Neural crest cell (in vitro differentiated cells): ENCODE measurements around the gene ITGB8. TPM values are rescaled to one million over a fixed set of nuclear protein-coding genes. Genes with fewer than 3 reads are reported as not detected.

Source experiments
- DNase-seq: peaks from one replicate; pipeline ENCODE4 v3.0.0; 2021; ENCODE audit warnings: low read depth, mixed read lengths, low spot score
- H3K27ac Mint-ChIP-seq: one replicate; pipeline ENCODE4 v1.8.0; 2021; ENCODE audit warnings: mild to moderate bottlenecking, mixed read lengths; ENCODE audit not compliant: unreplicated experiment
- H3K27me3 Mint-ChIP-seq: 2 replicates; pipeline ENCODE4 v1.8.0; 2021; ENCODE audit warnings: low read depth, mild to moderate bottlenecking, mixed read lengths
- H3K36me3 Mint-ChIP-seq: 2 replicates; pipeline ENCODE4 v1.8.0; 2021; ENCODE audit warnings: low read depth, mild to moderate bottlenecking, mixed read lengths
- H3K4me1 Mint-ChIP-seq: 2 replicates; pipeline ENCODE4 v1.8.0; 2021; ENCODE audit warnings: mixed read lengths
- H3K4me3 Mint-ChIP-seq: one replicate; pipeline ENCODE4 v1.8.0; 2021; ENCODE audit warnings: mild to moderate bottlenecking, mixed read lengths
- H3K9me3 Mint-ChIP-seq: 2 replicates; pipeline ENCODE4 v1.8.0; 2021; ENCODE audit warnings: mixed read lengths
- CTCF ChIP-seq: fragments of 200-600 bp; sonication (generic); conservative IDR thresholded peaks from 2 replicates; pipeline ENCODE4 v1.5.0; 2021; ENCODE audit warnings: antibody characterized with exemption, mild to moderate bottlenecking
- total RNA-seq: library from RNA; stranded (reverse); gene quantifications from 2 replicates; pipeline ENCODE4 v1.2.1, GENCODE V29; 2021

ITGB8 gene
- total RNA-seq, 1 donor from 2014 or later: 19.9 TPM

- H3K9me3 Mint-ChIP-seq: no peaks in the 10 kb centered on the region
- no peak for DNase-seq
- peaks cover 25% of the 10 kb centered on the region for H3K4me1 Mint-ChIP-seq
- peaks cover 9% of the 10 kb centered on the region for H3K36me3 Mint-ChIP-seq
- no peak overlapping the region for H3K4me3 Mint-ChIP-seq
- TF ChIP-seq CTCF: no peak
- no peak overlapping the region for H3K27ac Mint-ChIP-seq
- H3K27me3 Mint-ChIP-seq: no peaks in the 10 kb centered on the region
Measured at GRCh38 chr7:20409961-20410360, 79.3 kb downstream of the ITGB8 start.

GRCh38 chr7:20411372-20411771, 80.7 kb downstream of the ITGB8 start:
- no peak overlapping the region for H3K27ac Mint-ChIP-seq
- peaks cover 20% of the 10 kb centered on the region for H3K4me1 Mint-ChIP-seq
- H3K27me3 Mint-ChIP-seq: no peaks in the 10 kb centered on the region
- TF ChIP-seq CTCF: no peak
- no peak overlapping the region for H3K4me3 Mint-ChIP-seq
- peaks cover 6% of the 10 kb centered on the region for H3K36me3 Mint-ChIP-seq
- DNase-seq: no peak
- no peaks in the 10 kb centered on the region for H3K9me3 Mint-ChIP-seq

- TF ChIP-seq CTCF: no peak
- no peak overlapping the region for H3K27ac Mint-ChIP-seq
Measured at GRCh38 chr7:20412032-20412431, 81.3 kb downstream of the ITGB8 start.

GRCh38 chr7:20417260-20417659, 86.6 kb downstream of the ITGB8 start:
- no peak overlapping the region for H3K4me3 Mint-ChIP-seq
- no peaks in the 10 kb centered on the region for H3K36me3 Mint-ChIP-seq
- TF ChIP-seq CTCF: no peak

More at GRCh38 chr7:20412032-20412431, 81.3 kb downstream of the ITGB8 start:
- peaks cover 15% of the 10 kb centered on the region for H3K4me1 Mint-ChIP-seq
- no peak for DNase-seq
- no peaks in the 10 kb centered on the region for H3K9me3 Mint-ChIP-seq
- H3K36me3 Mint-ChIP-seq: peaks cover 2% of the 10 kb centered on the region
- no peaks in the 10 kb centered on the region for H3K27me3 Mint-ChIP-seq
- no peak overlapping the region for H3K4me3 Mint-ChIP-seq

GRCh38 chr7:20417675-20418382, 87.1 kb downstream of the ITGB8 start:
- Mint-ChIP-seq H3K36me3 (no peaks in the 10 kb centered on the region), H3K27me3 (no peaks in the 10 kb centered on the region), H3K4me3 (no peak overlapping the region), H3K9me3 (no peaks in the 10 kb centered on the region), H3K27ac (no peak overlapping the region), H3K4me1 (no peaks in the 10 kb centered on the region)
- no peak for DNase-seq
- TF ChIP-seq CTCF: no peak

More at GRCh38 chr7:20417260-20417659, 86.6 kb downstream of the ITGB8 start:
- no peak overlapping the region for H3K27ac Mint-ChIP-seq
- H3K9me3 Mint-ChIP-seq: no peaks in the 10 kb centered on the region
- no peak for DNase-seq
- no peaks in the 10 kb centered on the region for H3K27me3 Mint-ChIP-seq
- H3K4me1 Mint-ChIP-seq: no peaks in the 10 kb centered on the region
